IMR-90 (cell line): ENCODE data around the gene RAB8A. TPM values are rescaled to one million over a fixed set of nuclear protein-coding genes. Genes with fewer than 3 reads are reported as not detected.
A peak's percentile ranks its signal among the peaks of the same experiment; 100 is the strongest.

Experiments used
- ATAC-seq: fragments of 200-7000 bp; cut with Tn5 transposase; 2 replicates; pipeline ENCODE4 v1.9.1; 2020; ENCODE audit warnings: low read depth, mild to moderate bottlenecking, moderate library complexity
- BruUV-seq: library from RNA; stranded (reverse); fragments of 400-500 nt; replicated peaks from 2 replicates; lab custom pipeline; 2021; lab: Mats Ljungman, UMichigan
- CTCF ChIA-PET: fragments of 300-600 bp; formaldehyde crosslinking; extraction: SDS; loops from one replicate; lab custom pipeline; 2021; ENCODE audit warnings: antibody characterized with exemption; lab: Yijun Ruan, JAX
- POLR2A ChIA-PET: fragments of 300-600 bp; sonication (Branson Sonifier 250); formaldehyde crosslinking; loops from one replicate; lab custom pipeline; 2022; ENCODE audit warnings: antibody characterized with exemption; ENCODE audit not compliant: unreplicated experiment; lab: Charles Lee
- DNase-seq: peaks from one replicate; pipeline ENCODE4 v3.0.0; 2013
- H2AFZ ChIP-seq: replicated peaks from 2 replicates; pipeline ENCODE3; 2013; ENCODE audit warnings: low read length, mild to moderate bottlenecking; ENCODE audit not compliant: poor library complexity
- H2AK5ac ChIP-seq: 2 replicates; pipeline ENCODE4 v1.6.1; 2013; ENCODE audit warnings: low read depth, low read length, inconsistent platforms
- H2AK9ac ChIP-seq: replicated peaks from 2 replicates; pipeline ENCODE3; 2013; ENCODE audit warnings: mild to moderate bottlenecking, low read depth, low read length, moderate library complexity; ENCODE audit not compliant: poor library complexity
- H2BK120ac ChIP-seq: 2 replicates; pipeline ENCODE4 v1.6.1; 2013; ENCODE audit warnings: low read depth, low read length, inconsistent platforms
- H2BK15ac ChIP-seq: 3 replicates; pipeline ENCODE4 v1.6.1; 2013; ENCODE audit warnings: low read depth, low read length, inconsistent platforms
- H2BK20ac ChIP-seq: 2 replicates; pipeline ENCODE4 v1.6.1; 2013; ENCODE audit warnings: low read depth, mild to moderate bottlenecking, inconsistent platforms, low read length, moderate library complexity
- H2BK5ac ChIP-seq: 2 replicates; pipeline ENCODE4 v1.6.1; 2013; ENCODE audit warnings: mild to moderate bottlenecking, low read depth, low read length, inconsistent platforms; ENCODE audit not compliant: poor library complexity, severe bottlenecking
- H3K14ac ChIP-seq: replicated peaks from 2 replicates; pipeline ENCODE4 v1.6.1; 2013; ENCODE audit warnings: low read depth, low read length, inconsistent platforms
- H3K18ac ChIP-seq: 2 replicates; pipeline ENCODE4 v1.6.1; 2013; ENCODE audit warnings: low read depth, low read length, control low read depth
- H3K23ac ChIP-seq: 2 replicates; pipeline ENCODE4 v1.6.1; 2013; ENCODE audit warnings: low read depth, low read length, inconsistent platforms
- H3K27ac ChIP-seq: 2 replicates; pipeline ENCODE4 v1.5.1; 2013; ENCODE audit warnings: mild to moderate bottlenecking, control low read depth, low read length; ENCODE audit not compliant: insufficient read depth
- H3K27me3 ChIP-seq: 2 replicates; pipeline ENCODE4 v1.6.1; 2013; ENCODE audit warnings: low read length; ENCODE audit not compliant: control insufficient read depth, insufficient read depth
- H3K36me3 ChIP-seq: 2 replicates; pipeline ENCODE4 v1.6.1; 2013; ENCODE audit warnings: low read length, mixed read lengths; ENCODE audit not compliant: control insufficient read depth, insufficient read depth
- H3K4ac ChIP-seq: 2 replicates; pipeline ENCODE4 v1.6.1; 2013; ENCODE audit warnings: low read depth, low read length, inconsistent platforms
- H3K4me1 ChIP-seq: 2 replicates; pipeline ENCODE4 v1.6.1; 2013; ENCODE audit warnings: low read length, mixed read lengths; ENCODE audit not compliant: control insufficient read depth, insufficient read depth
- H3K4me2 ChIP-seq: 2 replicates; pipeline ENCODE4 v1.6.1; 2013; ENCODE audit warnings: low read depth, mild to moderate bottlenecking, control low read depth, low read length, moderate library complexity
- H3K4me3 ChIP-seq: 2 replicates; pipeline ENCODE4 v1.5.1; 2013; ENCODE audit warnings: low read depth, mild to moderate bottlenecking, control low read depth, low read length, moderate library complexity; ENCODE audit not compliant: insufficient read depth
- H3K56ac ChIP-seq: 2 replicates; pipeline ENCODE4 v1.6.1; 2013; ENCODE audit warnings: low read length, inconsistent platforms; ENCODE audit not compliant: insufficient read depth; ENCODE audit errors: extremely low read depth
- H3K79me1 ChIP-seq, 2 experiments: 2 replicates each; pipeline ENCODE4 v1.6.1; 2013; ENCODE audit warnings: low read length in 2 of 2, inconsistent platforms in 1 of 2, low read depth in 1 of 2
- H3K9ac ChIP-seq: 2 replicates; pipeline ENCODE4 v1.6.1; 2013; ENCODE audit warnings: low read depth, low read length, control low read depth
- H3K9me1 ChIP-seq: 2 replicates; pipeline ENCODE4 v1.6.1; 2013; ENCODE audit warnings: low read length, inconsistent platforms; ENCODE audit not compliant: insufficient read depth
- H3K9me3 ChIP-seq: 2 replicates; pipeline ENCODE4 v1.6.1; 2013; ENCODE audit warnings: low read length; ENCODE audit not compliant: control insufficient read depth, insufficient read depth
- H4K20me1 ChIP-seq: 2 replicates; pipeline ENCODE4 v1.6.1; 2013; ENCODE audit warnings: low read length, inconsistent platforms; ENCODE audit not compliant: insufficient read depth
- H4K5ac ChIP-seq: 2 replicates; pipeline ENCODE4 v1.6.1; 2013; ENCODE audit warnings: mild to moderate bottlenecking, low read depth, low read length, control low read depth
- H4K8ac ChIP-seq, 2 experiments: 2 replicates each; pipeline ENCODE4 v1.6.1; 2013; ENCODE audit warnings: low read depth in 2 of 2, low read length in 2 of 2, control low read depth in 1 of 2, inconsistent platforms in 1 of 2
- H4K91ac ChIP-seq: 2 replicates; pipeline ENCODE4 v1.6.1; 2013; ENCODE audit warnings: low read depth, low read length, inconsistent platforms; ENCODE audit not compliant: insufficient read depth
- BHLHE40 ChIP-seq: fragments of 150-350 bp; IDR thresholded peaks from 2 replicates; pipeline ENCODE4 v1.6.1; 2016; ENCODE audit warnings: mild to moderate bottlenecking, low read depth, low read length
- CEBPB ChIP-seq: IDR thresholded peaks from 2 replicates; pipeline ENCODE4 v1.6.1; 2012; ENCODE audit warnings: low read depth, low read length, improper control_type of control experiment
- FOS ChIP-seq: fragments of 150-350 bp; IDR thresholded peaks from 2 replicates; pipeline ENCODE4 v1.6.1; 2016; ENCODE audit warnings: low read depth, low read length
- MAFK ChIP-seq: IDR thresholded peaks from 2 replicates; pipeline ENCODE4 v1.6.1; 2012; ENCODE audit warnings: low read depth, low read length, improper control_type of control experiment
- MAZ ChIP-seq: IDR thresholded peaks from 2 replicates; pipeline ENCODE4 v1.6.1; 2012; ENCODE audit warnings: low read depth, mild to moderate bottlenecking, low read length, improper control_type of control experiment, moderate library complexity, borderline replicate concordance
- MXI1 ChIP-seq: IDR thresholded peaks from 2 replicates; pipeline ENCODE4 v1.6.1; 2012; ENCODE audit warnings: low read depth, mild to moderate bottlenecking, low read length, moderate library complexity, borderline replicate concordance
- POLR2A ChIP-seq: IDR thresholded peaks from 2 replicates; pipeline ENCODE4 v1.6.1; 2012; ENCODE audit warnings: mild to moderate bottlenecking, low read depth, low read length
- RAD21 ChIP-seq: IDR thresholded peaks from 2 replicates; pipeline ENCODE4 v1.6.1; 2012; ENCODE audit warnings: low read length, improper control_type of control experiment
- RCOR1 ChIP-seq: IDR thresholded peaks from 2 replicates; pipeline ENCODE4 v1.6.1; 2012; ENCODE audit warnings: mild to moderate bottlenecking, low read length, improper control_type of control experiment; ENCODE audit not compliant: insufficient replicate concordance
- RFX5 ChIP-seq: IDR thresholded peaks from 2 replicates; pipeline ENCODE4 v1.8.0; 2012; ENCODE audit warnings: low read depth, mild to moderate bottlenecking, low read length, moderate library complexity
- WGBS, 2 experiments: methylation state at CpG; one replicate each; pipeline versions ENCODE4 v1.1.5 to v1.1.7; 2013; ENCODE audit warnings: missing lambda C conversion rate in 2 of 2; ENCODE audit not compliant: insufficient read length in 1 of 2; ENCODE audit errors: extremely low coverage in 2 of 2; 5-methylcytosine and 5-hydroxymethylcytosine counted together
- dilution Hi-C: fragments of 300-500 bp; cut with HindIII; formaldehyde crosslinking; loops from one replicate; pipeline ENCODE4 v1.14.3; 2018; ENCODE audit warnings: low sequenced_read_pairs; ENCODE audit not compliant: unreplicated experiment
- in situ Hi-C: fragments of 300-500 bp; cut with MboI; formaldehyde crosslinking; loops from 3 replicates; pipeline ENCODE4 v1.14.3; 2019; ENCODE audit warnings: low sequenced_read_pairs, inconsistent platforms, mixed read lengths
- intact Hi-C: fragments of 100-400 bp; cut with micrococcal nuclease; formaldehyde crosslinking; loops from 2 replicates; pipeline ENCODE4 v1.10.0; 2022
- polyA plus RNA-seq, 3 experiments: library from polyadenylated mRNA; depleted of rRNA; stranded (reverse); fragments of >200 nt; gene quantifications; 2 replicates each; pipeline ENCODE4 v1.2.3, GENCODE V29; 2012; ENCODE audit warnings: low replicate concordance in 1 of 3
- total RNA-seq: library from RNA; depleted of rRNA; stranded (reverse); fragments of >200 nt; gene quantifications from 2 replicates; pipeline ENCODE4 v1.2.3, GENCODE V29; 2012
- TF ChIP-seq, protein P1 (sequence below): fragments of 150-350 bp; IDR thresholded peaks from 2 replicates; pipeline ENCODE4 v1.6.1; 2016; ENCODE audit warnings: low read depth, mild to moderate bottlenecking, low read length, moderate library complexity, borderline replicate concordance
- TF ChIP-seq, protein P2 (sequence below): fragments of 150-350 bp; IDR thresholded peaks from 2 replicates; pipeline ENCODE4 v1.6.1; 2017; ENCODE audit warnings: mild to moderate bottlenecking, antibody characterized with exemption, low read length, low read depth
- TF ChIP-seq, protein P3 (sequence below): conservative IDR thresholded peaks from 2 replicates; pipeline ENCODE4 v1.5.1; 2012; ENCODE audit warnings: mild to moderate bottlenecking, low read depth, low read length, improper control_type of control experiment

The RAB8A gene
- total and polyA plus RNA-seq, 2 of the 4 experiments (the other 2 are of a cell fraction) = 64.5 to 135 TPM

DNA sequence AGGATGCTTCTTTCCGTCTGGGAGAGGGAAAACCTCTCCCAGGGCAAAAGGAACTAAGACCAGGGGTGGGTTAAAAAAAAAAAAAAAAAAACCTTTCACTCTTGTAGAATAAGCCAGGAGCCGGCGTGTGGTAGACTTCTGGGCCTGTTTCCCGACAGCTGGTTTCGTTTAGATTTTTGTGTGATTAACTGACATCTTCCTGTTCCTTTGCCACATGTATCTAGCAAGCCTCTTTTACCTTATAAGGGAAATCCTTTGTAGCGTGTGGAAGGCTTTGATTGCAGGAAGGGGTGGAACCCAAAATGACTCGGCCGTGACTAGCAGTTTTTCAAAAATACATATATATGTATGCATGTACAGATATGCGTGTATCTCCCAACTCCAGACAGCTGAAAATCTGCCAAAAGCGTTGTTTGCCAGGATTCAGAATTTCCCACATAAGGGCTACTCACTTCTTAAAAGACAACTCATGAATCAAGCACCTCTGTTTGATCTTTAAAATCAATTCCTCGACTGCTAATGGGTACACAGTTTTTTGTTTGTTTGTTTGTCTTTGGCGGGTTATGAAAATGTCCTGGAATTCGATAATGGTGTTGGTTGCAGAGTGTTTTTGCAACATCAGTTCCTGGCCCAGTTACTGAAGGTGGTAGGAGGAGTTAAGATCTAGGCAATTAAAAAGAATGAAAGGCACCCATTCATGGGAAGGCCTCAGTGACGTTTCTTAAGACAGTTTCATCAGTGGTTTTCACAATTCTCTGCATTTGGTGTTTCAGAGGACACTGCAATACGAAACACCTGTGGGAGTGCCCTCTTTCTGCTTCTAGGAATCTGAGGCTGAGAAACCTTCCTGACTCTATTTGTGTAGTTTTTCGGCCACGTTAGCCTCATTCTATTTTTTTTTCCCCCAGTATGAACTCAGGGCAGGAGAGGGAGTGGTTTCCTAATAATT, 32.7 kb upstream of the RAB8A start:
- in situ Hi-C loops = no loop called here
- Histone ChIP-seq H3K4me2 (peak overlapping the region; percentile 87), H3K36me3 (peaks cover 54% of the 10 kb centered on the region), H4K5ac (peak overlapping the region; percentile 91), H3K27ac (peak overlapping the region; percentile 98), H3K18ac (peak overlapping the region; percentile 95), H2BK20ac (peak overlapping the region; percentile 89), H3K4me1 (peaks cover 25% of the 10 kb centered on the region), H3K27me3 (no peaks in the 10 kb centered on the region), H3K79me1 (peaks cover 8 to 52% of the 10 kb centered on the region in 2 experiments), H2AK9ac (peak overlapping the region; percentile 92), H2BK120ac (peak overlapping the region; percentile 90), H3K23ac (peak overlapping the region; percentile 99), H3K14ac (peak overlapping the region; percentile 99), H3K4ac (peak overlapping the region; percentile 98), H3K9me1 (peaks cover 18% of the 10 kb centered on the region), H3K9ac (peak overlapping the region; percentile 99), H4K20me1 (peaks cover 51% of the 10 kb centered on the region), H4K8ac (peak overlapping the region; percentile 95 to 97), H2AFZ (no peak overlapping the region), H3K4me3 (peak overlapping the region; percentile 97), H2BK5ac (peak overlapping the region; percentile 98), H2BK15ac (peak overlapping the region; percentile 86; the same call in 2 of the 3 replicates), H3K56ac (peak overlapping the region; percentile 100), H2AK5ac (peak overlapping the region; percentile 91), H4K91ac (peak overlapping the region; percentile 97), H3K9me3 (no peaks in the 10 kb centered on the region)
- ATAC-seq = peak; percentile 22
- CTCF ChIA-PET = no interaction called here
- 0% methylated on average over 1 of the region's 17 CpGs; no CpG with 5 or more reads in 1 of the 2 experiments for WGBS, 2 experiments
- BruUV-seq = TSS peak; percentile 36
- dilution Hi-C loops = no loop called here
- DNase-seq = peak; percentile 98
- POLR2A ChIA-PET = interaction anchor here (0.6 to 2.2 kb wide), 6 partner anchors 8 to 1560 kb away, joined by 3 to 8 read pairs (median 4); partner anchors contain the start of gene FAM32A
- intact Hi-C loops = loop anchor here (1.0 to 5.0 kb wide), 3 partner anchors 32 to 118 kb away; partner anchors contain the start of genes AP1M1 and RAB8A
- no peak for TF ChIP-seq MAZ
- no peak for TF ChIP-seq BHLHE40
- TF ChIP-seq, protein P1, sequence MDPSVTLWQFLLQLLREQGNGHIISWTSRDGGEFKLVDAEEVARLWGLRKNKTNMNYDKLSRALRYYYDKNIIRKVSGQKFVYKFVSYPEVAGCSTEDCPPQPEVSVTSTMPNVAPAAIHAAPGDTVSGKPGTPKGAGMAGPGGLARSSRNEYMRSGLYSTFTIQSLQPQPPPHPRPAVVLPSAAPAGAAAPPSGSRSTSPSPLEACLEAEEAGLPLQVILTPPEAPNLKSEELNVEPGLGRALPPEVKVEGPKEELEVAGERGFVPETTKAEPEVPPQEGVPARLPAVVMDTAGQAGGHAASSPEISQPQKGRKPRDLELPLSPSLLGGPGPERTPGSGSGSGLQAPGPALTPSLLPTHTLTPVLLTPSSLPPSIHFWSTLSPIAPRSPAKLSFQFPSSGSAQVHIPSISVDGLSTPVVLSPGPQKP = no peak
- peak; percentile 37; the same call in 1 of the 2 replicates for TF ChIP-seq FOS
- TF ChIP-seq, protein P2, sequence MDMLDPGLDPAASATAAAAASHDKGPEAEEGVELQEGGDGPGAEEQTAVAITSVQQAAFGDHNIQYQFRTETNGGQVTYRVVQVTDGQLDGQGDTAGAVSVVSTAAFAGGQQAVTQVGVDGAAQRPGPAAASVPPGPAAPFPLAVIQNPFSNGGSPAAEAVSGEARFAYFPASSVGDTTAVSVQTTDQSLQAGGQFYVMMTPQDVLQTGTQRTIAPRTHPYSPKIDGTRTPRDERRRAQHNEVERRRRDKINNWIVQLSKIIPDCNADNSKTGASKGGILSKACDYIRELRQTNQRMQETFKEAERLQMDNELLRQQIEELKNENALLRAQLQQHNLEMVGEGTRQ = no peak
- TF ChIP-seq RAD21 = no peak
- no peak; the same call in 1 of the 2 replicates for TF ChIP-seq MAFK
- peak; percentile 89 for TF ChIP-seq POLR2A
- TF ChIP-seq, protein P3, sequence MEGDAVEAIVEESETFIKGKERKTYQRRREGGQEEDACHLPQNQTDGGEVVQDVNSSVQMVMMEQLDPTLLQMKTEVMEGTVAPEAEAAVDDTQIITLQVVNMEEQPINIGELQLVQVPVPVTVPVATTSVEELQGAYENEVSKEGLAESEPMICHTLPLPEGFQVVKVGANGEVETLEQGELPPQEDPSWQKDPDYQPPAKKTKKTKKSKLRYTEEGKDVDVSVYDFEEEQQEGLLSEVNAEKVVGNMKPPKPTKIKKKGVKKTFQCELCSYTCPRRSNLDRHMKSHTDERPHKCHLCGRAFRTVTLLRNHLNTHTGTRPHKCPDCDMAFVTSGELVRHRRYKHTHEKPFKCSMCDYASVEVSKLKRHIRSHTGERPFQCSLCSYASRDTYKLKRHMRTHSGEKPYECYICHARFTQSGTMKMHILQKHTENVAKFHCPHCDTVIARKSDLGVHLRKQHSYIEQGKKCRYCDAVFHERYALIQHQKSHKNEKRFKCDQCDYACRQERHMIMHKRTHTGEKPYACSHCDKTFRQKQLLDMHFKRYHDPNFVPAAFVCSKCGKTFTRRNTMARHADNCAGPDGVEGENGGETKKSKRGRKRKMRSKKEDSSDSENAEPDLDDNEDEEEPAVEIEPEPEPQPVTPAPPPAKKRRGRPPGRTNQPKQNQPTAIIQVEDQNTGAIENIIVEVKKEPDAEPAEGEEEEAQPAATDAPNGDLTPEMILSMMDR = no peak
- TF ChIP-seq MXI1 = peak; percentile 82
- peak; percentile 61 for TF ChIP-seq CEBPB
- TF ChIP-seq RCOR1 = no peak
- no peak for TF ChIP-seq RFX5
